Progenitor cell of endocrine pancreas (in vitro differentiated cells): ENCODE results near the gene DAPL1. TPM values are rescaled to one million over a fixed set of nuclear protein-coding genes. Genes with fewer than 3 reads are reported as not detected.

Experiments
- DNase-seq: peaks from one replicate; pipeline ENCODE4 v3.0.0; 2021; ENCODE audit warnings: low spot score; ENCODE audit not compliant: unreplicated experiment
- H3K27ac Mint-ChIP-seq: 2 replicates; pipeline ENCODE4 v1.8.0; 2021; ENCODE audit warnings: mild to moderate bottlenecking, moderate library complexity, mixed read lengths
- H3K27me3 Mint-ChIP-seq: 2 replicates; pipeline ENCODE4 v1.8.0; 2021; ENCODE audit warnings: mixed read lengths
- H3K36me3 Mint-ChIP-seq: 2 replicates; pipeline ENCODE4 v1.8.0; 2022; ENCODE audit warnings: mixed read lengths; ENCODE audit not compliant: insufficient read depth
- H3K4me1 Mint-ChIP-seq: 2 replicates; pipeline ENCODE4 v1.8.0; 2021; ENCODE audit warnings: low read depth, mixed read lengths
- H3K4me3 Mint-ChIP-seq: 2 replicates; pipeline ENCODE4 v1.8.0; 2021; ENCODE audit warnings: low read depth, mild to moderate bottlenecking, moderate library complexity, mixed read lengths
- H3K9me3 Mint-ChIP-seq: 2 replicates; pipeline ENCODE4 v1.8.0; 2021; ENCODE audit warnings: low read depth, mixed read lengths
- CTCF ChIP-seq: fragments of 200-600 bp; sonication (generic); IDR thresholded peaks from one replicate; pipeline ENCODE4 v1.5.0; 2021; ENCODE audit warnings: antibody characterized with exemption, mild to moderate bottlenecking; ENCODE audit not compliant: unreplicated experiment
- total RNA-seq: library from RNA; stranded (reverse); gene quantifications from 2 replicates; pipeline ENCODE4 v1.2.1, GENCODE V29; 2021

Gene DAPL1
- total RNA-seq, 1 donor from 2014 or later, result not detected

DNA sequence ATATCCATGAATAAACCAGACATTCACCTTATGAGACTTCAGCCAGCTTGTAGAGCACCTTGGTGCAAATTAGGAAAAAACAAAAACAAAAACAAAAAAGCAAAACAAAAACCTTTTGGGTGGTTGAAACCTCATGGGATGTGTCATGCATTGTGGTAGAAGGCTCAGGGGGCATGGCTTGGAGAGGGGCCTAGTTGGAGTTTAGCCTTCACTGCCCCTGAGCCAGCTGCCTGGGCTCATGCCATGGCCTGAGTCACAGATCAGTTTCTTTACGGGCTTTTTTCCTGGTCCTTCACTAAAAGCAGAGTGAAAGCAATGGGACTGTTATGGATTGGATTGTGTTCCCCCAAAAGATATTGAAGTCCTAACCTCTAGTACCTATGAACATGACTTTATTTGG is 22.0 kb upstream of the DAPL1 start:
- Mint-ChIP-seq H3K4me1 (peaks cover 8% of the 10 kb centered on the region), H3K36me3 (no peaks in the 10 kb centered on the region), H3K27me3 (peaks cover 28% of the 10 kb centered on the region), H3K9me3 (no peaks in the 10 kb centered on the region), H3K4me3 (no peak overlapping the region), H3K27ac (no peak overlapping the region)
- DNase-seq, result no peak
- no peak for TF ChIP-seq CTCF

GRCh38 chr2:158774681-158775080 is 20.4 kb upstream of the DAPL1 start:
- no peak overlapping the region for H3K27ac Mint-ChIP-seq
- H3K27me3 Mint-ChIP-seq, result peaks cover 41% of the 10 kb centered on the region
- H3K36me3 Mint-ChIP-seq, result no peaks in the 10 kb centered on the region
- H3K4me3 Mint-ChIP-seq, result no peak overlapping the region
- no peaks in the 10 kb centered on the region for H3K9me3 Mint-ChIP-seq
- peaks cover 9% of the 10 kb centered on the region for H3K4me1 Mint-ChIP-seq
- no peak for DNase-seq
- TF ChIP-seq CTCF, result no peak

GRCh38 chr2:158775273-158776027 is 19.7 kb upstream of the DAPL1 start:
- H3K36me3 Mint-ChIP-seq, result no peaks in the 10 kb centered on the region
- no peak for TF ChIP-seq CTCF
- H3K27ac Mint-ChIP-seq, result no peak overlapping the region
- H3K4me1 Mint-ChIP-seq, result peaks cover 9% of the 10 kb centered on the region
- H3K4me3 Mint-ChIP-seq, result no peak overlapping the region
- no peak for DNase-seq
- no peaks in the 10 kb centered on the region for H3K9me3 Mint-ChIP-seq
- H3K27me3 Mint-ChIP-seq, result peaks cover 38% of the 10 kb centered on the region

DNA sequence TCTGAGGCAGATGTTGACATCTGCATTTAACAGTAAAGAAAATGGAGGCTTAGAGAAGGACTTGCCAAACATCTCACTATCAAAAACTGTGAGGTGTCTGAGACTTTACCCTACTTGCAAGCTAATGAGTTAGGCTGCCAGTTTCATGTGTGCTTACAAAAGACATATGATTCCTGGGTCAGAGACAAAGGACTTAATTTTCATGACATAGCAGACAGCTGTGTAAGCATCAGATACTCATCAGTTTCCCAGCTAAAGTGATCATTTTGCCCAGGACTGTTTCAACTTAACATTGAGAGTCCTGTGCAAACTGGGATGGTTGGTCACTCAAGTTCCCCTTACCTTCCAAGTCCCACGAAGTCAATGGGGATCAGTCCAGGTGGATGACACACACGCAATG is 18.9 kb upstream of the DAPL1 start:
- H3K27me3 Mint-ChIP-seq, result peaks cover 36% of the 10 kb centered on the region
- no peak overlapping the region for H3K4me3 Mint-ChIP-seq
- DNase-seq, result no peak
- peaks cover 9% of the 10 kb centered on the region for H3K4me1 Mint-ChIP-seq
- no peaks in the 10 kb centered on the region for H3K36me3 Mint-ChIP-seq
- no peak for TF ChIP-seq CTCF
- no peak overlapping the region for H3K27ac Mint-ChIP-seq
- H3K9me3 Mint-ChIP-seq, result no peaks in the 10 kb centered on the region

- DNase-seq, result no peak
- TF ChIP-seq CTCF, result no peak
- no peaks in the 10 kb centered on the region for H3K36me3 Mint-ChIP-seq
- no peak overlapping the region for H3K4me3 Mint-ChIP-seq
- H3K9me3 Mint-ChIP-seq, result no peaks in the 10 kb centered on the region
- peak overlapping the region; percentile 39 for H3K27ac Mint-ChIP-seq
- H3K27me3 Mint-ChIP-seq, result peaks cover 41% of the 10 kb centered on the region
- H3K4me1 Mint-ChIP-seq, result peaks cover 12% of the 10 kb centered on the region
These were observed 18.0 kb upstream of the DAPL1 start for GRCh38 chr2:158777077-158777476.
